HepG2 (cell line): ENCODE data around the gene RNU6-8. TPM values are rescaled to one million over a fixed set of nuclear protein-coding genes. Genes with fewer than 3 reads are reported as not detected.

ENCODE experiments used
- ATM ChIP-seq: fragments of 450-650 bp; IDR thresholded peaks from 2 replicates; pipeline ENCODE4 v1.7.1; 2017; ENCODE audit warnings: mild to moderate bottlenecking, borderline replicate concordance
- ATRX ChIP-seq: sonication (generic); formaldehyde crosslinking; IDR thresholded peaks from 2 replicates; pipeline ENCODE4 v1.4.0; 2020; ENCODE audit warnings: missing genetic modification reagents, borderline replicate concordance
- DNMT3B ChIP-seq: conservative IDR thresholded peaks from 2 replicates; pipeline ENCODE4 v1.6.1; 2016; ENCODE audit warnings: missing biosample characterization, control low read depth
- ETV6 ChIP-seq: sonication (generic); formaldehyde crosslinking; conservative IDR thresholded peaks from 2 replicates; pipeline ENCODE4 v1.4.0; 2020; ENCODE audit warnings: missing genetic modification reagents
- FOXA1 ChIP-seq, 2 experiments: fragments of 450-650 bp in 1 of 2; sonication (generic) in 1 of 2; formaldehyde crosslinking in 1 of 2; IDR thresholded peaks; 2 replicates each; pipeline versions ENCODE4 v1.4.0 to v1.6.1; 2016 to 2020; ENCODE audit warnings: missing genetic modification reagents in 1 of 2
- FOXP1 ChIP-seq, 2 experiments: fragments of 450-650 bp in 1 of 2; IDR thresholded peaks; 2 replicates each; pipeline ENCODE4 v1.6.1; 2017 to 2018; ENCODE audit warnings: antibody characterized with exemption in 1 of 2
- GATAD2A ChIP-seq: IDR thresholded peaks from 2 replicates; pipeline ENCODE4 v1.6.1; 2016
- IKZF1 ChIP-seq: fragments of 450-650 bp; IDR thresholded peaks from 2 replicates; pipeline ENCODE4 v1.7.1; 2016
- MIXL1 ChIP-seq: IDR thresholded peaks from 2 replicates; pipeline ENCODE4 v1.6.1; 2016
- NFATC3 ChIP-seq: sonication (generic); formaldehyde crosslinking; IDR thresholded peaks from 2 replicates; pipeline ENCODE4 v1.5.1; 2020; ENCODE audit warnings: mild to moderate bottlenecking, missing genetic modification reagents
- NFKBIZ ChIP-seq: IDR thresholded peaks from 2 replicates; pipeline ENCODE4 v1.6.1; 2018; ENCODE audit warnings: missing genetic modification reagents, missing compliant biosample characterization
- PCBP2 ChIP-seq: fragments of 200-400 bp; formaldehyde crosslinking; optimal IDR thresholded peaks from 2 replicates; pipeline ENCODE3; 2018; ENCODE audit warnings: low read length, low read depth; ENCODE audit not compliant: poor library complexity, severe bottlenecking
- SMAD1 ChIP-seq: sonication (generic); formaldehyde crosslinking; IDR thresholded peaks from 2 replicates; pipeline ENCODE4 v1.4.0; 2020; ENCODE audit warnings: missing genetic modification reagents, low read depth, mild to moderate bottlenecking, borderline replicate concordance
- SNAI1 ChIP-seq: sonication (generic); formaldehyde crosslinking; IDR thresholded peaks from 2 replicates; pipeline ENCODE4 v1.5.0; 2020; ENCODE audit warnings: mild to moderate bottlenecking, missing genetic modification reagents, borderline replicate concordance
- SP1 ChIP-seq, 2 experiments: fragments of 450-650 bp in 1 of 2; sonication (generic) in 1 of 2; formaldehyde crosslinking in 1 of 2; IDR thresholded peaks; 2 replicates each; pipeline versions ENCODE4 v1.4.0 to v1.6.1; 2016 to 2020; ENCODE audit warnings: missing genetic modification reagents in 1 of 2
- TERF1 ChIP-seq: sonication (generic); formaldehyde crosslinking; IDR thresholded peaks from 2 replicates; pipeline ENCODE4 v1.8.0; 2022; ENCODE audit warnings: mild to moderate bottlenecking, missing genetic modification reagents, moderate library complexity
- YY1 ChIP-seq: IDR thresholded peaks from 2 replicates; pipeline ENCODE4 v1.6.1; 2011; ENCODE audit warnings: low read length, low read depth, moderate library complexity, mild to moderate bottlenecking; ENCODE audit not compliant: insufficient read depth, insufficient replicate concordance
- ZBTB21 ChIP-seq: sonication (generic); formaldehyde crosslinking; IDR thresholded peaks from 2 replicates; pipeline ENCODE4 v1.4.0; 2020; ENCODE audit warnings: missing genetic modification reagents
- ZBTB34 ChIP-seq: sonication (generic); formaldehyde crosslinking; IDR thresholded peaks from 2 replicates; pipeline ENCODE4 v1.8.0; 2022; ENCODE audit warnings: mild to moderate bottlenecking, missing genetic modification reagents
- ZBTB7A ChIP-seq: sonication (generic); formaldehyde crosslinking; IDR thresholded peaks from 2 replicates; pipeline ENCODE4 v1.8.0; 2022; ENCODE audit warnings: mild to moderate bottlenecking, missing genetic modification reagents
- ZFP37 ChIP-seq: sonication (generic); formaldehyde crosslinking; IDR thresholded peaks from 2 replicates; pipeline ENCODE4 v1.4.0; 2020; ENCODE audit warnings: missing genetic modification reagents, borderline replicate concordance
- ZNF24 ChIP-seq: fragments of 450-650 bp; IDR thresholded peaks from 2 replicates; pipeline ENCODE4 v1.6.1; 2017; ENCODE audit warnings: antibody characterized with exemption, mild to moderate bottlenecking
- ZNF253 ChIP-seq: sonication (generic); formaldehyde crosslinking; IDR thresholded peaks from 2 replicates; pipeline ENCODE4 v1.8.0; 2022; ENCODE audit warnings: mild to moderate bottlenecking, missing genetic modification reagents, borderline replicate concordance
- ZNF430 ChIP-seq: sonication (generic); formaldehyde crosslinking; IDR thresholded peaks from 2 replicates; pipeline ENCODE4 v1.9.0; 2021; ENCODE audit warnings: mild to moderate bottlenecking, missing genetic modification reagents
- ZNF496 ChIP-seq: sonication (generic); formaldehyde crosslinking; IDR thresholded peaks from 2 replicates; pipeline ENCODE4 v1.8.1; 2023; ENCODE audit warnings: mild to moderate bottlenecking, moderate library complexity, missing genetic modification reagents; ENCODE audit not compliant: insufficient replicate concordance
- ZNF674 ChIP-seq: sonication (generic); formaldehyde crosslinking; IDR thresholded peaks from 2 replicates; pipeline ENCODE4 v1.5.0; 2020; ENCODE audit warnings: low read depth, mild to moderate bottlenecking, missing genetic modification reagents
- ZNF713 ChIP-seq: sonication (generic); formaldehyde crosslinking; IDR thresholded peaks from 2 replicates; pipeline ENCODE4 v1.4.0; 2020; ENCODE audit warnings: mild to moderate bottlenecking, missing genetic modification reagents
- ZNF720 ChIP-seq: sonication (generic); formaldehyde crosslinking; IDR thresholded peaks from 2 replicates; pipeline ENCODE4 v1.4.0; 2020; ENCODE audit warnings: missing genetic modification reagents
- ZNF747 ChIP-seq: sonication (generic); formaldehyde crosslinking; IDR thresholded peaks from 2 replicates; pipeline ENCODE4 v1.8.1; 2023; ENCODE audit warnings: missing genetic modification reagents, mild to moderate bottlenecking, borderline replicate concordance
- ZNF790 ChIP-seq: sonication (generic); formaldehyde crosslinking; IDR thresholded peaks from 2 replicates; pipeline ENCODE4 v1.8.0; 2022; ENCODE audit warnings: missing genetic modification reagents, mild to moderate bottlenecking, borderline replicate concordance
- polyA plus RNA-seq, 8 experiments: library from polyadenylated mRNA; depleted of rRNA in 3 of 8; stranded (reverse) in 7 of 8; unstranded in 1 of 8; fragments of >200 nt; fragmentation: Illumina TruSeq in 4 of 8; extraction: Trizol in 4 of 8; gene quantifications; 2 replicates each; pipeline versions ENCODE4 v1.2.1 to v1.2.3, GENCODE V29; 2011 to 2016; ENCODE audit warnings: low read depth in 4 of 8, missing spikeins in 1 of 8, mixed read lengths in 1 of 8; ENCODE audit not compliant: insufficient read depth in 1 of 8
- total RNA-seq, 5 experiments: library from RNA; depleted of rRNA; stranded (reverse); fragments of >200 nt; fragmentation: Illumina TruSeq; extraction: Trizol; gene quantifications; 2 replicates each; pipeline ENCODE4 v1.2.3, GENCODE V29; 2016; ENCODE audit warnings: low read depth in 1 of 5

Gene RNU6-8
- total and polyA plus RNA-seq, 2 of the 13 experiments (the other 11 are each of a cell fraction or from before 2014, with no cell fraction given) = under 0.01 TPM; not detected in 1

- TF ChIP-seq TERF1 (CRISPR knock-in tag) (no peak), ZNF24 (peak; percentile 88), ATM (no peak), ZNF674 (CRISPR knock-in tag) (no peak; the same call in 1 of the 2 replicates), NFATC3 (CRISPR knock-in tag) (0 out of 2 replicates have a peak, but pooled peaks have one; percentile 56), ZNF747 (CRISPR knock-in tag) (no peak), SMAD1 (CRISPR knock-in tag) (no peak), IKZF1 (no peak), ZBTB34 (CRISPR knock-in tag) (no peak), YY1 (peak; percentile 57), PCBP2 (no peak), GATAD2A (CRISPR knock-in tag) (no peak; the same call in 1 of the 2 replicates), ZBTB7A (peak; percentile 44; the same call in 1 of the 2 replicates), ZNF430 (CRISPR knock-in tag) (peak; percentile 73), DNMT3B (CRISPR knock-in tag) (0 out of 2 replicates have a peak, but pooled peaks have one; percentile 23), ZNF790 (CRISPR knock-in tag) (peak; percentile 59; the same call in 1 of the 2 replicates), ZBTB21 (CRISPR knock-in tag) (peak; percentile 29; the same call in 1 of the 2 replicates), NFKBIZ (CRISPR knock-in tag) (peak; percentile 62; the same call in 1 of the 2 replicates), FOXA1 (IDR thresholded peaks at IDR 0.05) (no peak), FOXA1 (CRISPR knock-in tag; IDR thresholded peaks at IDR 0.05) (no peak), FOXP1 (IDR thresholded peaks at IDR 0.05) (no peak), FOXP1 (CRISPR knock-in tag; IDR thresholded peaks at IDR 0.05) (0 out of 2 replicates have a peak, but pooled peaks have one; percentile 5), ZNF253 (CRISPR knock-in tag) (no peak), ATRX (CRISPR knock-in tag) (no peak; the same call in 1 of the 2 replicates), SNAI1 (peak; percentile 76; the same call in 1 of the 2 replicates), ZNF713 (CRISPR knock-in tag) (no peak), ETV6 (CRISPR knock-in tag) (0 out of 2 replicates have a peak, but pooled peaks have one; percentile 48), ZFP37 (peak; percentile 12), ZNF720 (CRISPR knock-in tag) (0 out of 2 replicates have a peak, but pooled peaks have one; percentile 45), MIXL1 (peak; percentile 32; the same call in 1 of the 2 replicates), SP1 (IDR thresholded peaks at IDR 0.05) (no peak), SP1 (CRISPR knock-in tag; IDR thresholded peaks at IDR 0.05) (peak; percentile 83), ZNF496 (CRISPR knock-in tag) (no peak)
These were observed 1.1 kb downstream of the RNU6-8 start, which contains the start of gene RNU6-7 (continued) for GRCh38 chr14:32201816-32202490.
